ENCODE results near the gene SLC23A2.

Gene SLC23A2

GRCh38 chr20:5001174-5002076 is at the start of gene SLC23A2:
SLC23A2 (minus strand) TSS chr20:5001510; CDS start chr20:4932562, 68,948 bp downstream.
- DNase-seq (ENCODE audit: low read depth), result peak; percentile 61
- TF ChIP-seq, protein P1, sequence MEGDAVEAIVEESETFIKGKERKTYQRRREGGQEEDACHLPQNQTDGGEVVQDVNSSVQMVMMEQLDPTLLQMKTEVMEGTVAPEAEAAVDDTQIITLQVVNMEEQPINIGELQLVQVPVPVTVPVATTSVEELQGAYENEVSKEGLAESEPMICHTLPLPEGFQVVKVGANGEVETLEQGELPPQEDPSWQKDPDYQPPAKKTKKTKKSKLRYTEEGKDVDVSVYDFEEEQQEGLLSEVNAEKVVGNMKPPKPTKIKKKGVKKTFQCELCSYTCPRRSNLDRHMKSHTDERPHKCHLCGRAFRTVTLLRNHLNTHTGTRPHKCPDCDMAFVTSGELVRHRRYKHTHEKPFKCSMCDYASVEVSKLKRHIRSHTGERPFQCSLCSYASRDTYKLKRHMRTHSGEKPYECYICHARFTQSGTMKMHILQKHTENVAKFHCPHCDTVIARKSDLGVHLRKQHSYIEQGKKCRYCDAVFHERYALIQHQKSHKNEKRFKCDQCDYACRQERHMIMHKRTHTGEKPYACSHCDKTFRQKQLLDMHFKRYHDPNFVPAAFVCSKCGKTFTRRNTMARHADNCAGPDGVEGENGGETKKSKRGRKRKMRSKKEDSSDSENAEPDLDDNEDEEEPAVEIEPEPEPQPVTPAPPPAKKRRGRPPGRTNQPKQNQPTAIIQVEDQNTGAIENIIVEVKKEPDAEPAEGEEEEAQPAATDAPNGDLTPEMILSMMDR (IDR thresholded peaks at IDR 0.05; ENCODE audit: insufficient read depth, low read depth, low read length, missing control alignments), result no peak

GRCh38 chr20:5046656-5047339 is 45.5 kb upstream of the SLC23A2 start:
- TF ChIP-seq, protein P1 (IDR thresholded peaks at IDR 0.05; ENCODE audit: insufficient read depth, low read depth, low read length, missing control alignments), result no peak
- no peak for DNase-seq (ENCODE audit: low read depth)
- no peak overlapping the region for H3K4me3 ChIP-seq (ENCODE audit: low read depth, low read length)

More at GRCh38 chr20:5001174-5002076, at the start of gene SLC23A2:
- peak within 1 kb of the TSS; percentile 83 for H3K4me3 ChIP-seq (ENCODE audit: low read depth, low read length)

GRCh38 chr20:5045906-5046305 is 44.6 kb upstream of the SLC23A2 start:
- TF ChIP-seq, protein P1 (IDR thresholded peaks at IDR 0.05; ENCODE audit: insufficient read depth, low read depth, low read length, missing control alignments), result no peak
- no peak for DNase-seq (ENCODE audit: low read depth)
- H3K4me3 ChIP-seq (ENCODE audit: low read depth, low read length), result no peak overlapping the region

DNA sequence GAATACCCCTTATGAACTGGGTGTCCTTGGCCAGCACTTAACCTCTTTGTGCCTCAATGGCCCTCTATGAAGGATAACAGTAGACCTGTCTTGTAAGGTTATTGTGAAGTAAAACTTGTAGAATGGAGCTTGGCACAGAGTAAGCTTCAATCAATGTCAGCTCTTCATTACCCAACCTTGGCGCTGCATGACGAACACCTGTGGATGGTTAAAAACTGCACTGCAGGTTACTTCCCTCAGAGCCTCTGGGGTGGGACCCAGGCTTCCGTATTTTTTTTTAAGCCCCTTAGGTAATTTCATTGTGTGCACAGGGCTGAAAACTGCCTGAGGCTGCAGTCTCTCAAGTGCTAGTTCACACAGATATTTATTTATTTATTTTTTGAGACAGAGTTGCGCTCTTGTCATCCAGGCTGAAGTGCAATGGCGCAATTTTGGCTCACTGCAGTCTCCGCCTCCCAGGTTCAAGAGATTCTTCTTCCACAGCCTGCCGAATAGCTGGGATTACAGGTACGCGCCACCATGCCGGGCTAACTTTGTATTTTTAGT is 42.8 kb upstream of the SLC23A2 start:
- TF ChIP-seq, protein P1 (IDR thresholded peaks at IDR 0.05; ENCODE audit: insufficient read depth, low read depth, low read length, missing control alignments), result no peak

GRCh38 chr20:5041433-5041832 is 40.1 kb upstream of the SLC23A2 start:
- TF ChIP-seq, protein P1 (IDR thresholded peaks at IDR 0.05; ENCODE audit: insufficient read depth, low read depth, low read length, missing control alignments), result no peak
- H3K4me3 ChIP-seq (ENCODE audit: low read depth, low read length), result no peak overlapping the region
- no peak for DNase-seq (ENCODE audit: low read depth)

More for the DNA sequence above, 42.8 kb upstream of the SLC23A2 start:
- no peak overlapping the region for H3K4me3 ChIP-seq (ENCODE audit: low read depth, low read length)
- no peak for DNase-seq (ENCODE audit: low read depth)

DNA sequence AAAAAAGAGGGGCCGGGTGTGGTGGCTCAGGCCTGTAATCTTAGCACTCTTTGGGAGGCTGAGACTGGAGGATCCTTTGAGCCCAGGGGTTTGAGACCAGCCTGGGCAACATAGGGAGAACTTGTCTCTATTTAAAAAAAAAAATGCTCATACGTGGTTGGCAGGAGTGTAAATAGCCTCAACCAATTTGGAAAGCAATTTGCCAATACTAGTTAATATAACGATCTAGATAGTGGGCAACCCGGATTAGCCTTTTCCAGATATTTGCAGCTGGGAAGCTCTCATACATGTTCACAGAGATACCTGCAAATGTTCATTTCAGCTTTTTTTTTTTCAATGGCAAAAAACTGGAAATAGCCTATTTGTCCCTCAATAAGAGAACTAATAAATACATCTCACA is 39.0 kb upstream of the SLC23A2 start:
- no peak overlapping the region for H3K4me3 ChIP-seq (ENCODE audit: low read depth, low read length)
- TF ChIP-seq, protein P1 (IDR thresholded peaks at IDR 0.05; ENCODE audit: insufficient read depth, low read depth, low read length, missing control alignments), result no peak
- DNase-seq (ENCODE audit: low read depth), result no peak

Data from GM12865 (cell line).